HepG2 (cell line): ENCODE measurements around the gene ARHGEF10L. TPM values are rescaled to one million over a fixed set of nuclear protein-coding genes. Genes with fewer than 3 reads are reported as not detected.

Experiments used
- ELF1 ChIP-seq: sonication (generic); formaldehyde crosslinking; IDR thresholded peaks from 2 replicates; pipeline ENCODE4 v1.4.0; 2020; ENCODE audit warnings: missing genetic modification reagents
- GLMP ChIP-seq: sonication (generic); formaldehyde crosslinking; IDR thresholded peaks from 2 replicates; pipeline ENCODE4 v1.9.0; 2021; ENCODE audit warnings: missing genetic modification reagents, mild to moderate bottlenecking, borderline replicate concordance
- PHF21A ChIP-seq: sonication (generic); formaldehyde crosslinking; IDR thresholded peaks from 2 replicates; pipeline ENCODE4 v1.5.0; 2020; ENCODE audit warnings: mild to moderate bottlenecking, missing genetic modification reagents
- PPARG ChIP-seq: conservative IDR thresholded peaks from 2 replicates; pipeline ENCODE4 v1.6.1; 2016; ENCODE audit warnings: missing biosample characterization, missing genetic modification reagents
- SNAPC2 ChIP-seq: sonication (generic); formaldehyde crosslinking; IDR thresholded peaks from 2 replicates; pipeline ENCODE4 v1.8.1; 2022; ENCODE audit warnings: mild to moderate bottlenecking, missing genetic modification reagents
- SP2 ChIP-seq: sonication (generic); formaldehyde crosslinking; IDR thresholded peaks from 2 replicates; pipeline ENCODE4 v1.5.1; 2020; ENCODE audit warnings: mild to moderate bottlenecking, missing genetic modification reagents
- SRSF1 ChIP-seq: fragments of 200-400 bp; formaldehyde crosslinking; optimal IDR thresholded peaks from 2 replicates; pipeline ENCODE3; 2017; ENCODE audit warnings: mild to moderate bottlenecking, low read depth, low read length, moderate library complexity
- ZBTB49 ChIP-seq: sonication (generic); formaldehyde crosslinking; IDR thresholded peaks from 2 replicates; pipeline ENCODE4 v1.4.0; 2020; ENCODE audit warnings: missing genetic modification reagents, borderline replicate concordance
- ZNF12 ChIP-seq: sonication (generic); formaldehyde crosslinking; IDR thresholded peaks from 2 replicates; pipeline ENCODE4 v1.5.0; 2020; ENCODE audit warnings: missing genetic modification reagents
- ZNF720 ChIP-seq: sonication (generic); formaldehyde crosslinking; IDR thresholded peaks from 2 replicates; pipeline ENCODE4 v1.4.0; 2020; ENCODE audit warnings: missing genetic modification reagents
- ZUFSP ChIP-seq: sonication (generic); formaldehyde crosslinking; IDR thresholded peaks from 2 replicates; pipeline ENCODE4 v1.9.0; 2021; ENCODE audit warnings: missing genetic modification reagents, mild to moderate bottlenecking, borderline replicate concordance
- polyA plus RNA-seq, 8 experiments: library from polyadenylated mRNA; depleted of rRNA in 3 of 8; stranded (reverse) in 7 of 8; unstranded in 1 of 8; fragments of >200 nt; fragmentation: Illumina TruSeq in 4 of 8; extraction: Trizol in 4 of 8; gene quantifications; 2 replicates each; pipeline versions ENCODE4 v1.2.1 to v1.2.3, GENCODE V29; 2011 to 2016; ENCODE audit warnings: low read depth in 4 of 8, missing spikeins in 1 of 8, mixed read lengths in 1 of 8; ENCODE audit not compliant: insufficient read depth in 1 of 8
- total RNA-seq, 5 experiments: library from RNA; depleted of rRNA; stranded (reverse); fragments of >200 nt; fragmentation: Illumina TruSeq; extraction: Trizol; gene quantifications; 2 replicates each; pipeline ENCODE4 v1.2.3, GENCODE V29; 2016; ENCODE audit warnings: low read depth in 1 of 5
- TF ChIP-seq, protein P1 (sequence below): sonication (generic); formaldehyde crosslinking; IDR thresholded peaks from 2 replicates; pipeline ENCODE4 v1.4.0; 2020; ENCODE audit warnings: missing genetic modification reagents, mild to moderate bottlenecking, borderline replicate concordance
- TF ChIP-seq, protein P2 (sequence below): sonication (generic); formaldehyde crosslinking; IDR thresholded peaks from 2 replicates; pipeline ENCODE4 v1.4.0; 2020; ENCODE audit warnings: missing genetic modification reagents
- TF ChIP-seq, protein P3 (sequence below), 2 experiments: sonication (generic) in 1 of 2; formaldehyde crosslinking in 1 of 2; IDR thresholded peaks; 2 replicates each; pipeline versions ENCODE4 v1.4.0 to v1.6.1; 2018 to 2020; ENCODE audit warnings: missing genetic modification reagents in 2 of 2, borderline replicate concordance in 1 of 2, low read depth in 1 of 2, mild to moderate bottlenecking in 1 of 2, missing biosample characterization in 1 of 2

Gene ARHGEF10L
- total and polyA plus RNA-seq, 2 of the 13 experiments (the other 11 are each of a cell fraction or from before 2014, with no cell fraction given), result 46.5 to 78.3 TPM

DNA sequence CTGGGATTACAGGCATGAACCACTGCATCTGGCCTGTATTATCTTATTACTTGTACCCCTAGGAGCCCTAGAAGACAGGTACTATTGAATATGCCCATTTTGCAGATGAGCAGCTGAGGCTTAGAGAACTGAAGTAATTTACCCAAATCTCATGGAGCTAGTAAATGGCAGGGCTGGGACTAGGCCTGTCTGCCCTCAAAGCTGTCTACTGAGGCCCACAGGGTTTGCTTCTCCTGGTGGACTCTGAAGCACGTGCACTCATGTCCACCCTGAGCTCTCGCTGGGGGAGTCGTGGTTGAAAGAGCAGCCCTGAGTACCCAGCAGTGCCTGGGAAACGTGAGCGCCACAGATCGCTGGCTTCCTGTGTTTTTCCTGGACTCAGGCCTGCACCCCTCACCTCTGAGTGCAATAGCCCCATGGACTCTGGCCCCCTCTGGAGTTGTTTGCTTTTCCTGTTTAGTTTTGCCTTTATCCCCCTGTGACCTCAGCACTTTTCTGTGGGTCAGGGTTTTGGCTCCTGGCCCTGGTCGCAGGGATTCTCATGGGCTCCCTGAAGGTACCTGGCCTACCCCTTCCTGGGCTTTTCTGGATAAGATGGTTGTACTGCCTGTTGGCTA, 52.4 kb downstream of the ARHGEF10L start (continued):
- TF ChIP-seq, protein P1, sequence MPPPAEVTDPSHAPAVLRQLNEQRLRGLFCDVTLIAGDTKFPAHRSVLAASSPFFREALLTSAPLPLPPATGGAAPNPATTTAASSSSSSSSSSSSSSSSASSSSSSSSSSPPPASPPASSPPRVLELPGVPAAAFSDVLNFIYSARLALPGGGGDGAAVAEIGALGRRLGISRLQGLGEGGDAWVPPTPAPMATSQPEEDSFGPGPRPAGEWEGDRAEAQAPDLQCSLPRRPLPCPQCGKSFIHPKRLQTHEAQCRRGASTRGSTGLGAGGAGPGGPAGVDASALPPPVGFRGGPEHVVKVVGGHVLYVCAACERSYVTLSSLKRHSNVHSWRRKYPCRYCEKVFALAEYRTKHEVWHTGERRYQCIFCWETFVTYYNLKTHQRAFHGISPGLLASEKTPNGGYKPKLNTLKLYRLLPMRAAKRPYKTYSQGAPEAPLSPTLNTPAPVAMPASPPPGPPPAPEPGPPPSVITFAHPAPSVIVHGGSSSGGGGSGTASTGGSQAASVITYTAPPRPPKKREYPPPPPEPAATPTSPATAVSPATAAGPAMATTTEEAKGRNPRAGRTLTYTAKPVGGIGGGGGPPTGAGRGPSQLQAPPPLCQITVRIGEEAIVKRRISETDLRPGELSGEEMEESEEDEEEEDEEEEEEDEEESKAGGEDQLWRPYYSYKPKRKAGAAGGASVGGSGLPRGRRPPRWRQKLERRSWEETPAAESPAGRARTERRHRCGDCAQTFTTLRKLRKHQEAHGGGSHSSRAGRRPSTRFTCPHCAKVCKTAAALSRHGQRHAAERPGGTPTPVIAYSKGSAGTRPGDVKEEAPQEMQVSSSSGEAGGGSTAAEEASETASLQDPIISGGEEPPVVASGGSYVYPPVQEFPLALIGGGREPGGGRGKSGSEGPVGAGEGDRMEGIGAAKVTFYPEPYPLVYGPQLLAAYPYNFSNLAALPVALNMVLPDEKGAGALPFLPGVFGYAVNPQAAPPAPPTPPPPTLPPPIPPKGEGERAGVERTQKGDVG (CRISPR knock-in tag), result peak; percentile 26; the same call in 1 of the 2 replicates
- TF ChIP-seq PHF21A (CRISPR knock-in tag) (peak; percentile 99), ZNF12 (CRISPR knock-in tag) (peak; percentile 61; the same call in 1 of the 2 replicates), SP2 (CRISPR knock-in tag) (no peak), ZNF720 (CRISPR knock-in tag) (no peak), ELF1 (CRISPR knock-in tag) (peak; percentile 82), SRSF1 (no peak), ZBTB49 (CRISPR knock-in tag) (no peak), SNAPC2 (CRISPR knock-in tag) (peak; percentile 94), ZUFSP (no peak), PPARG (CRISPR knock-in tag) (peak; percentile 91), GLMP (CRISPR knock-in tag) (no peak; the same call in 1 of the 2 replicates)
- TF ChIP-seq, protein P2, sequence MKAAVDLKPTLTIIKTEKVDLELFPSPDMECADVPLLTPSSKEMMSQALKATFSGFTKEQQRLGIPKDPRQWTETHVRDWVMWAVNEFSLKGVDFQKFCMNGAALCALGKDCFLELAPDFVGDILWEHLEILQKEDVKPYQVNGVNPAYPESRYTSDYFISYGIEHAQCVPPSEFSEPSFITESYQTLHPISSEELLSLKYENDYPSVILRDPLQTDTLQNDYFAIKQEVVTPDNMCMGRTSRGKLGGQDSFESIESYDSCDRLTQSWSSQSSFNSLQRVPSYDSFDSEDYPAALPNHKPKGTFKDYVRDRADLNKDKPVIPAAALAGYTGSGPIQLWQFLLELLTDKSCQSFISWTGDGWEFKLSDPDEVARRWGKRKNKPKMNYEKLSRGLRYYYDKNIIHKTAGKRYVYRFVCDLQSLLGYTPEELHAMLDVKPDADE (CRISPR knock-in tag), result no peak; the same call in 1 of the 2 replicates
- TF ChIP-seq, protein P3, sequence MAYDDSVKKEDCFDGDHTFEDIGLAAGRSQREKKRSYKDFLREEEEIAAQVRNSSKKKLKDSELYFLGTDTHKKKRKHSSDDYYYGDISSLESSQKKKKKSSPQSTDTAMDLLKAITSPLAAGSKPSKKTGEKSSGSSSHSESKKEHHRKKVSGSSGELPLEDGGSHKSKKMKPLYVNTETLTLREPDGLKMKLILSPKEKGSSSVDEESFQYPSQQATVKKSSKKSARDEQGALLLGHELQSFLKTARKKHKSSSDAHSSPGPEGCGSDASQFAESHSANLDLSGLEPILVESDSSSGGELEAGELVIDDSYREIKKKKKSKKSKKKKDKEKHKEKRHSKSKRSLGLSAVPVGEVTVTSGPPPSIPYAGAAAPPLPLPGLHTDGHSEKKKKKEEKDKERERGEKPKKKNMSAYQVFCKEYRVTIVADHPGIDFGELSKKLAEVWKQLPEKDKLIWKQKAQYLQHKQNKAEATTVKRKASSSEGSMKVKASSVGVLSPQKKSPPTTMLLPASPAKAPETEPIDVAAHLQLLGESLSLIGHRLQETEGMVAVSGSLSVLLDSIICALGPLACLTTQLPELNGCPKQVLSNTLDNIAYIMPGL (CRISPR knock-in tag; IDR thresholded peaks at IDR 0.05; ENCODE audit: borderline replicate concordance in 1 of 2, low read depth in 1 of 2), result peak; percentile 73 to 75; a peak in 2 of 4 replicates
